GM10847 (cell line): ENCODE measurements around the gene POLK.

ENCODE experiments used
- POLR2A ChIP-seq: IDR thresholded peaks from 2 replicates; pipeline ENCODE4 v1.6.1; 2011; ENCODE audit not compliant: insufficient read length; ENCODE audit errors: extremely low read depth

Gene POLK

DNA sequence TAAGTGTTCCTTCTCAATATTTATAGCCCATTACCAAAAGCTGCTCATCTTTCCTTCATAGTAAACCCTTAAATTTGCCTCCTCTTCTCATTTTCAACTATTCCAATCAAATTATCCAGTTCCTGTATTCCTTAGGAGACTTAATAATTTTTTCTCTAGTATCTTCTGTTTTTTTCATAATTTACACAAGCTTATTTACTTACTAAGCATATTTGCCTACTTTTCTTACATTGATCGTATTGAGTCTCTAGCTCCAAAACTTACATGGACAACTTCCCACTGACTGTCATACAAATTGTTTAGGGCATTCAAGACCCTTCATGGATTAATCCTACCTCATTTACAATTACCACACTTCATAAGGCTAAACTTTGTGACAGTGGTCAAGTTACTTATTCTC is 3.9 kb upstream of the POLK start:
- TF ChIP-seq POLR2A = no peak

DNA sequence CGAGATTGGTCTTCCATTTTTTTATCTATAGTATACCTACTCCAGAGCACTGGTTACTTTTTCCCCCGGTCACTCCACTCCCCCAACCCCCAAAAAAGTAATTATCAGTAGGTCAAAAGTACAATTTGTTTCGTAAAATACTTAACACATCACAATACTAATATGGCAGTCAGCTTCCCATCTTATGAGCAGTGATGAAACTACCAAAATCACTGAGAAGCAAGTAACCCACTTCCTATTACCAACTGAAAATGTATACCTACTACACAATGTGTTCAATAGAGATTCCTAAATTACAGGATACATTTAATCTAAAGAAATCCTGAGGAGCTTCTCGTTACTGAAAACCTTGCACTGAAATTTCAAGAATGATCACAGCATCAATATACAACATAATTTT is 2.1 kb upstream of the POLK start:
- no peak for TF ChIP-seq POLR2A

- TF ChIP-seq POLR2A = no peak
These were observed 1.7 kb upstream of the POLK start for GRCh38 chr5:75509956-75510355.

DNA sequence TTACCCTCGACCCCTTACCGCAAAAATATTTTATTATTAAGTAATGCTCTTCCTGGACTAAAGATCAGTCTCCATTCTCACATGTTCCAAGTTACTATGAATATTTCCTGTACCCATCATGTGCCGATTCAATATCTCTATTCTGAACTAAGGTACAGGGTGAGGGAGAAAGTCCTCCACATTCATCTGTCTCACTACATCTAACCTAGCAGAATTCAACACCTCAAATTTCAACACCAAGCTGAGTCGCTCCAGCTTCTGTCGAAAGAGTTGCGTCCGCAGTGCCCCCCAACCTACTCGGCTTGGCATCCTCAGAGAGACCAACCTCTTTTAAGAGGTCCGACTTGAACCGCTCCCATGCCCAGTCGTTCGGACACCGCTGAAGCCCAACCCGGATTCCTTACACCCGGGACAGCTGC is 1.3 kb upstream of the POLK start:
- no peak for TF ChIP-seq POLR2A

- TF ChIP-seq POLR2A = no peak
These were observed 756 bp upstream of the POLK start for GRCh38 chr5:75510836-75511434.

DNA sequence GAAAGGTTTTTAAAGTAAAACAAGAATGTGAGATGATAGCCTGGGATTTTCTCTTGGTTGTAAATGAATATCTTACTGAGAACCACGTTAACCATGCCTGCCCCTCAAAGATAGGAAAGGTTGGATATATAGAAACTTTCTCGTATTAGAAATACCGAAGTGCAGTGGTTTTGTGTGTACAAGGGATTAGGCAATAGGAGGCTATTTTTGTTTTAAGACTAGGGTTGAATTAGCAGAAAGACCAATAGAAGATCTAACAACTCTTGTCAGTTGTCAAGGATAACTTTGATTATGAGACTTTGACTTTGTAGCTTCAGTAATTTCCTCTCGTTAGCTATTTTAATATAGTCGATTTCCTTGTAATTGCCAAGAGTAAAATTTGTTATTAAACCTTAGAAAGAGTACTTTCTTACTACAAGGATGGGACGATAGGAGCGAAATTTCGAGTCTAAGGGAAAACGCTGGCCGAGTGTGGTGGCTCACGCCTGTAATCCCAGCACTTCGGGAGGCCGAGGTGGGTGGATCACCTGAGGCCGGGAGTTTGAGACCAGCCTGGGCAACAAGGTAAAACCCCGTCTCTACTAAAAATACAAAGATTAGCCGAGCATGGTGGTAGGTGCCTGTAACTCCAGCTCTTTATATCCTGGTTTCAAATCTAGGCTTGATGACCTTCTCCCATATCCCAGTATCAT is 838 bp downstream of the POLK start:
- TF ChIP-seq POLR2A = no peak

DNA sequence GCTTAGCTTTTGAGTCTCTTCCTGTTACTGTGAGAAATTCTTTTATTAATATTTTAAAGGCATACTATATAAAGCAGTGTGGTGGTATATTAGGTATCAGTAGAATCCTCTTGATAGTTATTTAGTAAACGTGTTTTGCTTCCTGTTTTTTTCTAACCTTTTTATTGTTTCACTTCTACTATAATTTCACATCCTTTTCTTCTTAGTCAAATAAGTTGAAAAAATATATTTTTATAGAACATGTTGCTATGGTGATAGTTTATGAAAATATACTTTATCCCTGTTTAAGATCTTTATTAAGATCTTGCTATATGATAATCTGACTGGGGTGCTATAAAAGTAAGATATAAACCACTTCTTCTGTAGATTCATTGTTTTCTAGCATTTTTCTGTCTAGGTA is 2.1 kb downstream of the POLK start:
- TF ChIP-seq POLR2A = no peak

- no peak for TF ChIP-seq POLR2A
These were observed 2.6 kb downstream of the POLK start for GRCh38 chr5:75514323-75514722.

GRCh38 chr5:75519761-75520160 is 8.1 kb downstream of the POLK start:
- TF ChIP-seq POLR2A = no peak

- TF ChIP-seq POLR2A = no peak
These were observed 9.5 kb downstream of the POLK start for GRCh38 chr5:75521195-75521594.

GRCh38 chr5:75522025-75522424 is 10.3 kb downstream of the POLK start:
- TF ChIP-seq POLR2A = no peak

GRCh38 chr5:75522542-75522941 is 10.9 kb downstream of the POLK start:
- no peak for TF ChIP-seq POLR2A

DNA sequence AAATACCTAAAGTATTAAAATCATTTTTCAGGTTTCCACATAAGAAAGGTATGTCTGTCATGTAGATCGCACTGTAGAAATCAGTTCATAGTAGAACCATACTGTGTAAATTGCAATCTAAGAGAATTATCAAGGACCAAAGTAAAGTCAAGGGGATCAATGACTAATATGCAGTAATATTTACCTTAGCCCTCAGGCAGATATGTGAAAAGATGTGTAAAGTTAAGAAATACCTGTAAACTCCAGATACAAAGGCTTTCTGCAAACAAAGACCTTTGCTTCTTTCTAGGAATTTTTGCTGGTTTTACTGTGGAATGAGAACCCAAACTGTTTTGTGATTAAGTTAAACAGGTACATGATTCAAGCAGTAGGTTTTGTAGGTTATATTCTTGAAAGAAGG is 11.6 kb downstream of the POLK start:
- no peak for TF ChIP-seq POLR2A

GRCh38 chr5:75524071-75524470 is 12.4 kb downstream of the POLK start:
- TF ChIP-seq POLR2A = no peak

GRCh38 chr5:75524591-75524990 is 12.9 kb downstream of the POLK start:
- TF ChIP-seq POLR2A = no peak

GRCh38 chr5:75525344-75525743 is 13.7 kb downstream of the POLK start:
- TF ChIP-seq POLR2A = no peak

GRCh38 chr5:75526070-75526469 is 14.4 kb downstream of the POLK start:
- TF ChIP-seq POLR2A = no peak
